ENCODE data around the gene ALKBH1.
A peak's percentile ranks its signal among the peaks of the same experiment; 100 is the strongest.
"Not testable (repeated sequence)": the region's sequence is repeated elsewhere in the genome, so short reads cannot be mapped to it uniquely, and the experiment has no call there.

The ALKBH1 gene, protein sequence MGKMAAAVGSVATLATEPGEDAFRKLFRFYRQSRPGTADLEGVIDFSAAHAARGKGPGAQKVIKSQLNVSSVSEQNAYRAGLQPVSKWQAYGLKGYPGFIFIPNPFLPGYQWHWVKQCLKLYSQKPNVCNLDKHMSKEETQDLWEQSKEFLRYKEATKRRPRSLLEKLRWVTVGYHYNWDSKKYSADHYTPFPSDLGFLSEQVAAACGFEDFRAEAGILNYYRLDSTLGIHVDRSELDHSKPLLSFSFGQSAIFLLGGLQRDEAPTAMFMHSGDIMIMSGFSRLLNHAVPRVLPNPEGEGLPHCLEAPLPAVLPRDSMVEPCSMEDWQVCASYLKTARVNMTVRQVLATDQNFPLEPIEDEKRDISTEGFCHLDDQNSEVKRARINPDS

GRCh38 chr14:77707724-77708408, at the start of gene ALKBH1, which contains the start of gene SLIRP:
Gene ALKBH1 (minus strand): TSS chr14:77708023. CDS start chr14:77708004, 19 bp downstream.
Gene SLIRP (plus strand): TSS chr14:77708103. CDS start chr14:77708112, 9 bp downstream.
- peak; percentile 71 for DNase-seq (ENCODE audit: low read depth)

DNA sequence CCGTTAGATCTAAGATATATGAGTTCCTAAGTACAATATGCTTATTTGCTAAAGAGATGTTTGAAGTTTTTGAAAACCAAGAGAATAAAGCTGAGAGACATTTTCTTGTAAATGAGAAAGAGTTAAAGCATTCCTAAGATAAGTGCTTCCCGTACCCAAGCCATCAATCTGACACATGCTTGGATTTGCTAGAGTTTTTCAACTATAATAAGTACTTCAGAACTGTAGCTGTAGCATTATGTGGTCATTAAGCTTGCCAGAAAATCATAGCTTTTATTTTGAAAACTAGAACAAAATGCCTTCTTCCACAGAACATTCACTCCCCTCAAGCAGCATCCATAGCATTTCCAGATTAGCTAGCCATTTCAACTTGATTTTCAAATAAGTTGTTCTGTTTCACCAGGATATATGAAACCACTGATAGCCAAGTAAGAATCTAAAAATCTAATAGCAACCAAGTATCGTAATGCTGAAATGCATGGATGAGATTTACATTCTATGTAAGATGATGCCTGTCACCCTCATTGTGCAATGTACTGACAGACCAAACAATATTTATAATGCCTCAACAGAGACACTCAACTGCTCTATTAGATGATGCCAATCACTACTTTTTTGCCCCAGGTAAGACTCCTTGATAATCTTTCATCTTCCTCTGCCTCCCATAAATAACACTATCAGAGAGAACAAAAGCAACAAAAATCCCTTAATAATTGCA, 45.1 kb upstream of the ALKBH1 start:
- DNase-seq (ENCODE audit: low read depth): no peak

- DNase-seq (ENCODE audit: low read depth): no peak
Measured at GRCh38 chr14:77752266-77752665, 44.4 kb upstream of the ALKBH1 start.

- DNase-seq (ENCODE audit: low read depth): not testable (repeated sequence)
Measured at GRCh38 chr14:77747425-77747824, 39.6 kb upstream of the ALKBH1 start.

DNA sequence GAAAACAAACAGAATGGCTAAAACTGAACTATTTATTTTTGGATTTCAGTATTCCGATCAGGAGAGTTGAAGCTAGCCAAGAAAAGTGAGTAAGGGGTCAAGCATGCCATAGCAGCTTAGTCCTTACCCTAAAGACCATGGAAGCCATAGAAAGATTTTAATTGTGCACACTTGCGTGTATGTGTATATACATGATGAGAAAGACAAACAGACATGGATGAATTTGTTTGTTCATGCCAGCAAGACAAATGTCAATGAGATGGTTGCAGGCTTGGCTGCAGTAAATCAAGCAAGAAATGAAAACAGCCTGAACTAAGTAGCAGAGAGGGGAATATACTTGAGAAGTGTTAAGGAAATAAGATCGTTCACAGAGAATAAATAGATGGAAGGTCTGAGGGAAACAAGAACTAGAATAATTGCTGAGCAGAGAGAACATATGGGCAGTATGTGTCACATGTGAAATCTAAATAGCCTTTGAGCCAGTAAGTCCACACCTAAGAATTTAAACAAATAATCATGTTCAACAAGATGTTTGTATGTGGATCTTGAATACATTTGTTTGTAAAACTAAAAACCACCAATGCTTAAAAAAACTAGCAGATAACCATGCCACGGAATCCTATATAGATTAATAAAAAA, 38.4 kb upstream of the ALKBH1 start:
- DNase-seq (ENCODE audit: low read depth): no peak

DNA sequence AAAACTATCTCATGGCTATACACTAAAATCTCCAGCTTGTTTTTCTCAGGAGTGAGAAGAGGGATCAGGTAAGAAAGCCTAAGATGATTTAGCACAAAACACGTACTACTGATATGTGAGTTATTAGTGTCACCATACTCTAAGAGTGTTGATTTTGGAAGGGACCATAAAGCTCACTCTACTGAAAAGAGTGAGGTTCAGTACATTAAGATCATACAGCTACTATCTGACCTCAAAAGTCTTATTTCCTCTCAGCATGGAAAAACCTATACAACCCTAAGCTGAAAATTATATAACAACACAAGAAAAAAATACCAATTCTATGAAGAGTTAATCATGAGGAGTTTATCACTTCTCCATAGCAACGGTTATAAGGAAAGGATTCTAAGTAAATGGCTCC, 33.6 kb upstream of the ALKBH1 start:
- DNase-seq (ENCODE audit: low read depth): no peak

- DNase-seq (ENCODE audit: low read depth): no peak
Measured at GRCh38 chr14:77738559-77739250, 30.9 kb upstream of the ALKBH1 start.

DNA sequence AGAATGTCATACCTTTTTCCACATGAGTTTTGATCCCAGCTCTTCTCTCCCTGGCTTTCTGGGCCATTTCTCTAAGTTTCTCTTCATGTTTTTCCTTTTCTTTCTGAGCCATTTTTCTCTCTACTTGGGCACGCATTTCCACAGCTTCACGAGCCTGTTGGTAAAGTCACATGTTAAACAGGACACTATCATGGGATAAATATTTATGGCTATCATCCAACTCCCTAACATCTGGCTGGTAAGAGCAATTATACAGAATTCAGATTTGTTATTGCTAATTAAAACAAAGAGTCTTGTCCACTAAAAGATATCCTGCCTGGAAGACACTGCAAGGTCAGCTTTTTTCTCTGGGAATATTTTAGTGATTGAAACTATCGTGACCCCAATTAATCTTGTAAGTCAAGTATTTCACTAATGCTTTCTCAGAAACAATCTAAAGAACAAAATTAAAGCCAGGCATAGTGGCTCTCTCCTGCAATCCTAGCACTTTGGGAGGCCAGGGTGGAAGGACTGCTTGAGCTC, 23.2 kb upstream of the ALKBH1 start:
- no peak for DNase-seq (ENCODE audit: low read depth)

GRCh38 chr14:77722301-77722700, 14.5 kb upstream of the ALKBH1 start:
- no peak for DNase-seq (ENCODE audit: low read depth)

DNA sequence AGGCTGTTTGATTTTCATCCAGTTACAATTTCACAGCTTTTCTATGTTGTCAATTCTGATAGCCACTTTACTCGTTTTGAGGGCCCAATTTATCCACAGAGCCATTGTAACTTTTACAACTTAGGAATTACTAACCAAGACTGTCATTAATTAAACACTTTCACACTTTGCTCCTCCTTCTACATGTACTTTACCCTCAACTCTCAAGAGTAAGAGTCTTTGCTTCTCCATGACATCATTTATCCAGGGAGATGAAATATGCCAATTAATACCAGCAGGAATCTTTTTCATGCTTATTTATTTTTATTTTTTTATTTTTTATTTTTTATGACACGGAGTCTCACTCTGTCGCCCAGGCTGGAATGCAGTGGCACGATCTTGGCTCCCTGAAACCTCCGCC, 13.6 kb upstream of the ALKBH1 start:
- DNase-seq (ENCODE audit: low read depth): no peak

DNA sequence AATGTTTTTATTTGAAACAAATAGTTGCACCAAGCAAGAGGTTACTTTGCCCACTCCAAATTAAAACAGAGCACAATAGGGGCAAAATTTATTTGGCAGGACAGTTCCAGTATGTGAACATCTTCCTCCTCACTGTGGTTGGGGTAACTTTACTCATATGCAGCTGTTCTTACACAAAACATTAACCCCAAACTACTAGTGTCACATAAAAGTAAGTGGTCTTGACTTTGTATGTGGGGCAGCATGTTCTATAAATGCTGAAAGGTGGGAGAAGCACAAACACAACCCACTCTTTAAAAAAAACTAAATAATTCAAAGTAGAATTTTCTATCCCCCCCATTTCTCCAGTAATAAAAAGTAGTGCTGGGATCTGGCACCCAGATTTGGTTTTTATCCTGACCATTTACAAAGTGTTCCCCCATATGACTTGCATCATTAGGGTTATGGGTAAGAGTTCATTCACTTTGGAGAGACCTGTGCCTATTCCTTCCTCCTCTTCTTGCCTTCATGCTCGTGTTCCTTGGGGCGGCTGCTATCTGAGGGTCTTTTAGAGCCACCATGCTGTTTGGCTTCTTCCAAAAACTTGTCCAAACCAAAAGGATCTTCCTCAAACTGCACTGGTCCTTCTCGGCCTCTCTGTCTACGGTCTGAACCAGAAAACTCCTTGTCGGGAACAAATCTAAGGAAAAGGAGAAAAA, 9.9 kb upstream of the ALKBH1 start:
- DNase-seq (ENCODE audit: low read depth): no peak

DNA sequence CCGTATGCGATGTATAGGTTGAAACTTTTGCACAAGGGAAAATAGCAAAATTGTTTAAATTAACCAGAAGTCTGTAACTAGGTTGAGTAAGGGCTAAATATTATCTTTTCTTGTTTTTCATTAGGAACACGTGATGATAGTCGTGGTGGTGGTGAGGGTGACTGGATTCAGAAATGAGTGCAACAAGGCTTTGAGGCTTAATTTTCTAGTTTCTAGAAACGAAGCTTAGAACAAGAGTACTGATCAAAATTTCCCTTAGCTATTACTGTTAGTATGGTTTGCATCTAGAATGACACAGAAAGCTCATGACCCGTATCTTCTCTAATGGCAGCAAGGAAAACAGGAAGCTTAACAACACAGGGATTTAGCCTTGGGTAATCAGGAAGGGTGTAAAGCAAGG, 7.1 kb upstream of the ALKBH1 start:
- DNase-seq (ENCODE audit: low read depth): no peak

DNA sequence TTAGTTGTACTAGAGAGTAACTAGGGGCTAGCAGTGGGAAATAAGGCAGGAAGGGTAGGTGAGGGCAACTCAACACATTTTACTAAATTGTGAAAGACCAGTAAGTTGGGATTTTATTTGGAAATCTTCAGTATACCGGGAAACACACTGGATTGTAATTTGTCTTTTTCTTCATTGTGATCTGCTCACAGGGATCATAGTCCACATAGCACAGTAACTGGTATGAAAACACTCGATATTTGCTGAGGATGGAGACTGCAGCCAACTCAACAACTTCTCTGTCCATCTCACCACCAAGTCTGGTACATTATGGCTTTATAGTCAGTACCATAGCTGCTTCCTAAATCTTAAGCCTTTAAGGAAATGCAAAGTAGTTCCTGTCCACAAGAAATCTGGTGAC, 2.5 kb upstream of the ALKBH1 start:
- no peak for DNase-seq (ENCODE audit: low read depth)

GRCh38 chr14:77709412-77709811, 1.6 kb upstream of the ALKBH1 start:
- no peak for DNase-seq (ENCODE audit: low read depth)

DNA sequence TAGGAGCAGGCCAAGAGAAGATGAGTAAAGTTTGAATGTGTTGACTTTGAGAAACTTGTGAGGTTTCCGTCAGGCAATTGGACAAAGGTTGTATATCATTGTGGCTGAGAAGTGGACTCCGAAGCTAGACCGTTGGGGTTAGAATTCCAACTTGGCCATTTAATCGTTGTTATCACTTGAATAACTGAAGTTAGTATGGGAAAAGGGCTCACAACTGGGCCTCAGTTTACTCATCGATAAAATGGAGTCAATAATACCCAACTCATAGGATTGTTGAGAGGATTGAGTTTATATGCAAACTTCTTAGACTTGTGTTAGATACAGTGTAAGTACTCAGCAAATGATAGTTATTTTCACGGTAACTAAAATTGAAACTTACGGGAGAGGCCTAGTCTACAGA, 926 bp upstream of the ALKBH1 start:
- no peak for DNase-seq (ENCODE audit: low read depth)

DNA sequence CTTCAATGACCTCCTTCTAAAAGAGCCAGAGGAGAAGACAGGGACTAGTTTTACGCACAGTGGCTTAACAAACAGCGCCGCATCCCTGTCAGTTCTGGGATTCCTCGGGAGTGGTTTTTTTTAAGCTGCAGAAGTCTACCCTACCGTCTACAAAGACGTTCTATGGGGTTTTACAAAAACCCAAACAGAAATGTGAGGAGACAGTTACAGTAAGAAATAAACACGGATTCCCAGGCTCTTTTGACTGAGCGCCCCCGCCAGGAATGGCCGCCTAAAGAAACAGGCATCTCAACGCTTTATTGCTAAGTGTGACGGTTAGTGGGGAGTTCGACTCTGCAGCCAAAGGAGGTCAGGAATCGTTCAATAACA, 484 bp downstream of the ALKBH1 start:
- DNase-seq (ENCODE audit: low read depth): no peak

- DNase-seq (ENCODE audit: low read depth): no peak
Measured at GRCh38 chr14:77691259-77691658, 16.6 kb downstream of the ALKBH1 start.

GRCh38 chr14:77682158-77682553, 25.7 kb downstream of the ALKBH1 start:
- DNase-seq (ENCODE audit: low read depth): no peak

DNA sequence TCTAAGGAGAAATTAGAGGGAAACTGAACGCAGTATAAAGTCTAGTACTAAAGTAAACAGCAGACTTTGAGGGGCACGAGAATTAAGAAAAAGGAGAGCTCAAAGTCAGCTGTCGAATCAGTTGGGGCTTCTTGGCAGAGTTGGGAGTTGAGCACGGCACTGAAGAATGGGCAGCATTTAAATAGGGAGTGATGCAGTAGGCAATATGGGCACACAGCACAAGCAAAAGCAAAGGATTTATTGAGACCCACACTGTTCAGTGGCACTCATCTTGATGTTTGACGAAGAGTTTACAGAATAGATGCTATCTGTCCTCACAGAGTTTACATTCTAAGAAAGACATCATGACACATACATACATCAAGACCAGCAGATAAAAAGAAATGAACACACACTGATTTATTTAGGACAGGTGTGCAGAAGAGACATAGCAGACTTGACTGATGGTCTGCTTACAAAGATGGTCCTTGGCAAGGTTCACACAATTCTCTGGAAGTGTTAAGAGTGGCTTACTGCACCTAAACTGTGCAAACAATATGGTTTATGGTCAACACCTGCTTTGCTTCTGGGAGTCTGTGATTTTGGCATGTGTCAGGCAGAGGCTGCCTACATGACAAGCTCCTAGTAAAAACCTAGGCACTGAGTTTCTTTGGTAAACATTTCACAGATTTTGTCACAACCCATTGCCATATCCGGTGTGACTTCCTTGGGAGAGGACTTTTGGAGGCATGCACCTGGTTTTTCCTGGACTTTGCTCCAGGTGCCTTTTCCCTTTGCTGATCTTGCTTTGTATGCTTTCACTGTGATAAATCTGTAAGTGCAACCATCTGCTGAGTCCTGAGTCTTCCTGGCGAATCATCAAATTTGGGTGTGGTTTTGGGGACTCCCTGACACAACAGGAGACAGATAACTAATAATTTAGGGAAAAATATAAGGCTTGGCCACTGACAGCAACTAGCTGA, 26.3 kb downstream of the ALKBH1 start:
- no peak for DNase-seq (ENCODE audit: low read depth)

GRCh38 chr14:77674931-77675330, 32.9 kb downstream of the ALKBH1 start:
- no peak for DNase-seq (ENCODE audit: low read depth)
